OCI-LY7 (cell line): ENCODE measurements around the gene COX17.

Source experiments
- EZH2phosphoT487 ChIP-seq: fragments of 200-600 bp; sonication (generic); IDR thresholded peaks from 2 replicates; pipeline ENCODE4 v1.6.1; 2018; ENCODE audit warnings: low read depth, borderline replicate concordance, mild to moderate bottlenecking, mixed run types, antibody characterized with exemption, low read length, moderate library complexity, mixed read lengths
- TF ChIP-seq, protein P1 (sequence below): fragments of 200-600 bp; sonication (generic); conservative IDR thresholded peaks from 2 replicates; pipeline ENCODE4 v1.5.1; 2014; ENCODE audit warnings: mild to moderate bottlenecking, antibody characterized with exemption, low read length, moderate library complexity, mixed read lengths

DNA sequence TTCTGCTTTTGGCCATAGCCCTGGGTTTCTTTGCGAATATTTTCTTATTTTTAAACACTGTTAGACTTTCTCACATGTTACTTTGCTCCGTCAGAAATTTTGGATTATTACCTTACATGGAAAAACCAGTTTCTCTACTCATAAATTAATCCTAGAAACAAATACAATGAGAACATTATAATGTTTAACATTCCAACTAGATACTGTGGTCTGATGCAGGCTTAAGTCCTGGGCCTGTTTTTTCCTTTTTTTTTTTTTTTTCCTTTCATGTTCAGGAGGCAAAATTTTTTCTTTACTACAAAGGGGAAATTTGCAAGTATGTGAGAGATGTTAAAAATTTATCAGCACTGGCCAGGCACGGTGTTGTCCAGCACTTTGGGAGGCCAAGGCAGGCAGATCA lies 45.7 kb downstream of the COX17 start:
- TF ChIP-seq, protein P1, sequence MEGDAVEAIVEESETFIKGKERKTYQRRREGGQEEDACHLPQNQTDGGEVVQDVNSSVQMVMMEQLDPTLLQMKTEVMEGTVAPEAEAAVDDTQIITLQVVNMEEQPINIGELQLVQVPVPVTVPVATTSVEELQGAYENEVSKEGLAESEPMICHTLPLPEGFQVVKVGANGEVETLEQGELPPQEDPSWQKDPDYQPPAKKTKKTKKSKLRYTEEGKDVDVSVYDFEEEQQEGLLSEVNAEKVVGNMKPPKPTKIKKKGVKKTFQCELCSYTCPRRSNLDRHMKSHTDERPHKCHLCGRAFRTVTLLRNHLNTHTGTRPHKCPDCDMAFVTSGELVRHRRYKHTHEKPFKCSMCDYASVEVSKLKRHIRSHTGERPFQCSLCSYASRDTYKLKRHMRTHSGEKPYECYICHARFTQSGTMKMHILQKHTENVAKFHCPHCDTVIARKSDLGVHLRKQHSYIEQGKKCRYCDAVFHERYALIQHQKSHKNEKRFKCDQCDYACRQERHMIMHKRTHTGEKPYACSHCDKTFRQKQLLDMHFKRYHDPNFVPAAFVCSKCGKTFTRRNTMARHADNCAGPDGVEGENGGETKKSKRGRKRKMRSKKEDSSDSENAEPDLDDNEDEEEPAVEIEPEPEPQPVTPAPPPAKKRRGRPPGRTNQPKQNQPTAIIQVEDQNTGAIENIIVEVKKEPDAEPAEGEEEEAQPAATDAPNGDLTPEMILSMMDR, result no peak
- no peak for TF ChIP-seq EZH2phosphoT487
